Activated naive CD4-positive, alpha-beta T cell (primary cell): ENCODE data around the gene HS3ST4.

Source experiments
- DNase-seq, 4 experiments: peaks; one replicate each; lab custom pipeline; 2025; lab: John Stamatoyannopoulos, UW

Gene HS3ST4

DNA sequence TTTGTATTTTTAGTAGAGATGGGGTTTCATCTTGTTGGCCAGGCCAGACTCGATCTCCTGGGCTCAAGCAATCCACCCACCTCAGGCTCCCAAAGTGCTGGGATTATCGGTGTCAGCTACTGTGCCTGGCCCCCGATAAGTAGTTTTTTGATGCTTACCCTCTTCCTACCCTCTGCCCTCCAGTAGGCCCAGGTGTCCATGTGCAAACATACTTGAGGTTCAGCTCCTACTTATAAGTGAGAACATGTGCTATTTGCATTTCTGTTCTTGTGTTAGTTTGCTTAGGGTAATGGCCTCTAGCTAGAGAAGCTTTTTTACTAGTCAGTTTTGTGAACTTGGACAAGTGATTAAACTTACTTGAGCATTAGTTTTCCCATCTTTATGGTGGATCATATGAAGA, 136.8 kb downstream of the HS3ST4 start:
- DNase-seq = no peak

DNA sequence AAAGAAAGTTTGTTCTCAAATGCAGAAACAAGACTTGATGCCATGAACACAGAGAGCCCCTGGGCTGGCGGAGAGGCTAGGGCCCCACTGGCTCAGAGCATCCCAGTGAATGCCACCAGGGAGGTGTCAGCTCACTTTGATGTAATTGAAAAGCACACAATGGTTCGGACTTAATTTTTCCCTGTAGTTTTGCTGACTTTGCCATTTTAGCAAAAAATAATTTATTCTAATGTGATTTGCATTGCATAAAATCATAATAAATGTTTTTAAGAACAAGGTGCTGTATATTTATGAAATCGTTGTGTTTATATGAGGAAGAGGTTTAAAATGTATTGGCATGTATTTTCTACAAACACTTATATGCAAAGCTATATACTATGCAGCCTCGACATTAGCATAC, 140.5 kb downstream of the HS3ST4 start:
- no peak for DNase-seq

- DNase-seq = no peak
These were observed 142.3 kb downstream of the HS3ST4 start for GRCh38 chr16:25834101-25834500.

GRCh38 chr16:25835126-25835525, 143.4 kb downstream of the HS3ST4 start:
- DNase-seq = no peak

- no peak for DNase-seq
These were observed 147.0 kb downstream of the HS3ST4 start for GRCh38 chr16:25838724-25839186.

DNA sequence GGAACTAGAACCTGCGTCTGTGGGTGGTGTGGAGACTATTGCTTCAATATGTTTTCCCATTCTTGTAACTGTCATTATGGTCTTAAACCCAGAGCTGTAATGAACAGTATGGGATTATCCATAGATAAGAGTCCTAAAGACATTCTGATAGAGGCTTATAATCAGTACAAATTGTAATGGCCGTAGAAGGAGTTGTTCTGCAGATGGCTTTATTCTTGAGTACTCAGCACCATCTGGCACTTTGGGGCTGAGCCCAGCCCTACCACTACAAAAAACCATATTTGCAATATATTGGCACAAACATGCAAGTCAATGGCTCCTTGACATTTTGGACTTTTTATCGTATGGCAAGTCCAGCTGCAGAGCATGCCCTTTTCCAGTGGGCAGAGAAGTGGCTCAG, 150.0 kb downstream of the HS3ST4 start:
- no peak for DNase-seq

DNA sequence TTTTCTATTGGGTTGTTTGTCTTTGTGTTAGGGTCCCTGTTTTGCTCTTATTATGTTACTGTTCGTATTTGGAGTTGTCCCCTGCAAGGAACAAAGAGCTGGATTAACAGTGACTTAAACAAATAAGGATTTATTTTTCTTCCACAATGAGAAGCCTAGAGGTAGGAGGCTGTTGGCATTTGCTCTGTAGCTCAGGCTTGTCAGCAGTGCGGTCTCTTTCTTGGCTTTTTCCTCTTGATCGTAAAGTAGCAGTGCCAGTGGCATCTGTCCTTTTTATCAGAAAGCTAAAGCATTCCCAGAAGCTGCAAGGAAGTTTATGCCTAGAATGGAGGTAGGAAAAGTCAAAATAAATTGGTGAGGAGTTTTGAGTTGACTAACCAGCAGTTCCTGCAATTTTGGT, 154.1 kb downstream of the HS3ST4 start:
- DNase-seq = no peak

GRCh38 chr16:25854141-25854540, 162.4 kb downstream of the HS3ST4 start:
- no peak for DNase-seq

- no peak for DNase-seq
These were observed 163.3 kb downstream of the HS3ST4 start for GRCh38 chr16:25855063-25855462.

DNA sequence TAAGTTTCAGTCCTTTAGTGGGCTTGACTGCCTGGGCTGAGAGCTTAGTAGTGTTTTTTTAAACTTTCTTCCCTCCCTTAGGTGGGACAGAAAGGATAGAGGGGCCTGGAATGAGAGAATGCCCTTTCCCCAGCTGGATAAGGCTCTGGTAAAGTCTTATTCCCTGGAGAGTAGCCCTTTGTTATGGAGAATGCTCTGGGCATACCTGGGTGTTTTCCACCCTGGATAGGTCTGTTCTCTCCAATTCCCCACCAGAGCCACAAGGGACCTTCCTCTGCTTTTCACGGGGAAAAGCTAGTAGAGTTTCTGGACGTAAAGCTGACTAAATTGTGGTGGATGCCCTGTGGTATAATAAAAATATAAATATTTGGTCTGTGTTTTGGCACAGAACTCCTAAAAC, 164.1 kb downstream of the HS3ST4 start:
- no peak for DNase-seq

GRCh38 chr16:25859645-25860044, 167.9 kb downstream of the HS3ST4 start:
- no peak for DNase-seq

- DNase-seq = no peak
These were observed 175.3 kb downstream of the HS3ST4 start for GRCh38 chr16:25867041-25867440.

DNA sequence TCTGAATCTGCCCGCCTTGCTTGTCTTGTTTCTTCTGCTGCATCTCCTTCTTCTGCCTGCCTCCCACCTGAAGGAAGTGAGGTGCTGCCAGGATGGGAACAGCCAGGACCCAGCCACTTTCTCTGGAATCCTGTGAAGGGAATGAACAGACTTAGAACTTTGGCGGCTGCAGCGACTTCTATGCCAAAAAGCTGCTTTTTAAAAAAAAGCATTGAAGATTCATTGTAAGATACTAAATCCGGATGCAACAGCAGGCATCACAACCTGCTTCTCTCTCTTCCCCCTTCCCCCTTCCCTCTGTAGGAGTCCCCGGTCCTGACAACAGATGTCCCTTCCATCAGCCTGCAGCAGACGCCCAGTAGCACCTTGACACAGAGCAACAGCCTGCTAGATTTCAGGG, 176.3 kb downstream of the HS3ST4 start:
- no peak for DNase-seq

DNA sequence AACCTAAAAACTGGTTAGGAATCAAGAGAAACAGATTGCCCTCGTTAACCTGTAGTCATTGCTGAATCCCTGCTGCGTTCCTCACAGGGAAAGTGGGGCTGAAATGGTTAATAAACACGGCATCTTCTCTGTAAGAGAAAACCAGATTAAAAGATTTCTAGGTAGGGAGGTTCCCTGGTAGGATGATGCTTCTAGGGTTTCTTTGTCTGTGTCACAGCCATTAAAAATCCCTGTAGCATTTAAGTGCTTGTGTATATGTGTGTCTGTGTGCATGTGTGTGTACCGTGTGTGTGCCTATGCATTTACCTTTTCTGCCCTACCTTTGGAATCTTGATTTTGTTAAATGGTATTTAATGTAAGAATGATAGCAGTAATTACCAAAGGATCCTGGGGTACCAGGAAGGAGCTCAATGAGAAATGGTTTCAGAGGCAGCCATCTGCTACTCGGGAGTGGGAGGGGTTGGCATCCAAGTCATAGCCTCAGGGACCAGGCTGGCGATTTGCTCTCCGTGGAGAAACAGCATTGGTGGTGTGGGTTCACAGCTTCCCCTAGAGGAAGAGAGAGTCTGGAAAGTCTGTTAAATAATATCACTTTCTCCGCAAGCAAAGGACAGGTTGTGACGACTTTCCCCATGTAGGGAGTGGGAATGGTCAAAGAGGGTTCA, 177.1 kb downstream of the HS3ST4 start:
- no peak for DNase-seq

- no peak for DNase-seq
These were observed 180.8 kb downstream of the HS3ST4 start for GRCh38 chr16:25872369-25873070.

- no peak for DNase-seq
These were observed 182.4 kb downstream of the HS3ST4 start for GRCh38 chr16:25874196-25874595.

DNA sequence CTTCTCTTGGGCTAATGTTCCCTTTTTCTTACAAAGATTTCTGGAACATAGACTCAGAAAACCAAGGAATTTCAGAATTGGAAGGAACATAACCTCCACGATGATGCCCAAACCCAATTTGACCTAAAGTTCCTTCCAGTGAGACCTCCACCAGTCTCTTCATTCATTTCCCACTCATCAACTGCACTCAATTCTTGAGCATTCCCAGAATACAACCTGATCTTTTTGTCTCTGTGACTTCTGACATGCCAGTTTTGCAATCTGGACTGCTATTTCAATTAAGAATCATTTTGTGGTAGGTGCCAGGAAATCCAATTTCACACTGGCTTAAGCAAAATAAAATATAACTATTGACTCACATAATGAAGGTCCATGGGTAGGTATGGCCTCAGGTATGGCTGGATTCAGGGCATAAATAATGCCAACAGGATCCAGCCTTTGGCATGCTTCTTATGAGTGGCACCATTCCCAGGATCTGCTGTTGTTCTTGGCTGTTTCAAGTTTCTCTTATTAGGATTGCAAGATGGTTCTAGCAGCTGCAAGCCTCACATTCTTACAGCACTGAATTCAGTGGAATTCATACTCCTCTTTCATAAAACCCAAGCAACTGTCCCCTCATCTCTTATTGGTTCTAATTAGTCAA, 184.3 kb downstream of the HS3ST4 start:
- DNase-seq = no peak

- DNase-seq = no peak
These were observed 185.3 kb downstream of the HS3ST4 start for GRCh38 chr16:25877103-25877502.

GRCh38 chr16:25886598-25886997, 194.8 kb downstream of the HS3ST4 start:
- DNase-seq = no peak

DNA sequence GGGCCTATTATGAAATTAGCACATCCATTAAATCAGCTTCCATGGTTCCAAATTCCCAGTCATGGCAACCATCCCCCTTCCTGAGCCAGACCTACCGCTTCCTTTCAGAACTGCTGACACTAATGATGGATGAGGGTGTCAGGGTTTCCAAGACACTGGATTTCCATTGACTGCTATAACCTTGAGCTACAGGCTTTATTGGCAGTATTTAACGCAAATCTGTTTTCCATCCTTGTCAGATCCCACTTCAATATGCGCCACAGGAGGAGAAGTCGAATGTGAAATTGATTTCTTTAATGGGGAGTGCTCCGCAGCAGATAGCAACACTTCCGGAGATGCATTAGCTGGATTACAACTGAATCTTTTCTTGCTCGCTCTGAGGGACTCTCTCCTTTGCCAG, 197.1 kb downstream of the HS3ST4 start:
- no peak for DNase-seq

DNA sequence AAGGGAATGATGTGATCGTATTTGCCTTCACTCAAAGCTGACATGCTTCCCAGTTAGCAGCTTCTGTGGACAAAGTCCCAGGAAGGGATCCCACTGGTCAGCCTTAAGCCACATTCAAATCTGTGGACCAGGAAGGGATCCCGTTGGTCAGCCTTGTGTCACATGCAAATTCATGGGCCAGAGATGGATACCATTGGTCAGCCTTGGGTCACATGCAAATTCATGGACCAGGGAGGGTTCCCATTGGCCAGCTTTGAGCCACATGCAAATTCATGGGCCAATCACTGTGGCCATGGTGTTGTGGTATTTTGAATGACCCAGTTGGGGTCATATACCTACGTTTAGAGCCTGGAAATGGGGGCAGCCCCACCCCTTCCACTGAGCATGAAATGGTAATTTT, 201.6 kb downstream of the HS3ST4 start:
- no peak for DNase-seq

DNA sequence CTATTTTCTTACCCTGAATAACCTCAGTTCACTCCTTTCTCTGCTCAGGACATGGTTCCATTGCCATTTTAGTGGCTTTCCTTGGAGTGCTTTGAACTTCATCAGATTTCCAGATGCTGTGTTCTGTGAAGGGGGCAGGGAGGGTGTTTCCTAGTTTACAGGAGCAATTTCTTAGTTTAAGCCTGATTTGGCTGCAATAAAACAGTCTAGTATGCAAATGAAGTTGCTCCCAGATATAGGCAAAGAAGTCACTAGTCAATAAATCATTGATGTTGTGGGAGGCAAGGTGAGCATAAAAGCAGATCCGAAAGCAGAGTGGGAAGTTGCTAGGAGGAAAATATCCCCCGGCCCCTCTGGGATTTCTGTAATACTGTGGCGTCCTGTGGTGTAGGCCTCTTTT, 202.3 kb downstream of the HS3ST4 start:
- no peak for DNase-seq

GRCh38 chr16:25895380-25895779, 203.6 kb downstream of the HS3ST4 start:
- DNase-seq = no peak
